Activated naive CD8-positive, alpha-beta T cell treated with anti-CD3 and anti-CD28 coated beads, Interleukin-2, amount 50 U/mL, for 24 hours (primary cell): Measurements from ENCODE around the gene PARP9.

Source experiments
- ATAC-seq: fragments of 150-1000 bp; cut with Tn5 transposase; one replicate; pipeline ENCODE4 v1.10.0; 2021
- DNase-seq: peaks from one replicate; pipeline ENCODE4 v3.0.0; 2021
- H3K27ac Mint-ChIP-seq: one replicate; pipeline ENCODE4 v1.8.0; 2021; ENCODE audit warnings: mild to moderate bottlenecking, mixed read lengths
- H3K27me3 Mint-ChIP-seq: one replicate; pipeline ENCODE4 v1.8.0; 2021; ENCODE audit warnings: mixed read lengths
- H3K36me3 Mint-ChIP-seq: one replicate; pipeline ENCODE4 v1.8.0; 2021; ENCODE audit warnings: low read depth, mixed read lengths
- H3K4me1 Mint-ChIP-seq: one replicate; pipeline ENCODE4 v1.8.0; 2021; ENCODE audit warnings: mixed read lengths
- H3K4me3 Mint-ChIP-seq: one replicate; pipeline ENCODE4 v1.8.0; 2021; ENCODE audit warnings: mild to moderate bottlenecking, moderate library complexity, mixed read lengths
- H3K9me3 Mint-ChIP-seq: one replicate; pipeline ENCODE4 v1.8.0; 2021; ENCODE audit warnings: mixed read lengths

The PARP9 gene

DNA sequence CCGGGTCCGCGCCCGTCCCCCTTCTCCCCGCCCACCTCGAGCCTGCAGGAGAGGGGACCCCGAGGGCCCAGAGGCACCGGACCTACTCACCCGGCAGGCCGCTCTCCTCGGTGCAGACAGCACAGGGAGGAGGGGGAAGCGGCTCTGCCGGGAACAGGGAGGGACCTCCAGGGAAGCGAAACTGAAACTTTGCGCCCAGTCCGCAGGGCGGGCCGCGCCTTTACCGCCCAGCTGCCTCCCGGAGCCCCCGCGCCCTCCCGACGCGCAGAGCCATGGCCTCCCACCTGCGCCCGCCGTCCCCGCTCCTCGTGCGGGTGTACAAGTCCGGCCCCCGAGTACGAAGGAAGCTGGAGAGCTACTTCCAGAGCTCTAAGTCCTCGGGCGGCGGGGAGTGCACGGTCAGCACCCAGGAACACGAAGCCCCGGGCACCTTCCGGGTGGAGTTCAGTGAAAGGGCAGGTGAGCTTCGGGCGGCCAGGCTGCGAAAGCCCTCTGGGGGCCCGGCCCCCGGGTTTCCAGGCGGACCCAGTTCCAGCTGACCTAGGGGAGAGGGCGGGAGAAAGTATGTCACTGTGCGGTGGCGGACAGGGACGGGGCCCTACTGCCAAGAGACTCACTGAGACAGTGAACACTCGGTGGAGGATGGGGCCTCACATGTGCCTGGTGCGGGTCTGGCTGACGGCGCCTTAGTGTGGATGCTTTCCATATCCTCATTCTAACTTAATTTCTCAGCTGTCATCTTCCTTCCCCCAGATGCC lies at the start of gene PARP9, which contains the start of gene DTX3L:
TSS of gene PARP9 (minus strand) at position 146 of the 758 bp plus-strand sequence. CDS start 4,680 bp downstream, outside the sequence.
TSS of gene DTX3L (plus strand) at position 184 of the 758 bp plus-strand sequence. CDS start at position 273, 89 bp downstream.
- Mint-ChIP-seq H3K36me3 (peaks cover 37% of the 10 kb centered on the region), H3K27me3 (no peaks in the 10 kb centered on the region)
- ATAC-seq = peak; percentile 93

DNA sequence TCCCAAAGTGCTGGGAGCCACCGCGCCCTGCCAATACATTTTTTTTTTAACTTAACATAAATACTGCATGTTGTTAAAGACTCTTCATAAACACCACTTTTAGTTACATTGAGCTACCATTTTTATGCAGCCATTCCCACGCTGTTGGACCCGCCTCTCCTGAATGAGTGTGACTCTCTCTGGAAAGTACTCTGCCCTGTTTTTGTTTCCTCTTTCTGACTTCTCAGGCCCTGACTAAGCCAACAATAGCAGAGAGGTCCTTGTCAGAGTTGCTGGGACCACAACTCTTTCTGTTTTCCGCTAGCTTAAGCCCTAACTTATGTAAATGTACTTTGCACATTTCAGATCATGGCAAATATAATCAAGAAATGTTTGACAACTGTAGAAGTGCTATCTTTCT lies 48.6 kb upstream of the PARP9 start:
- no peak overlapping the region for H3K4me3 Mint-ChIP-seq
- H3K27ac Mint-ChIP-seq = no peak overlapping the region
- peaks cover 9% of the 10 kb centered on the region for H3K9me3 Mint-ChIP-seq
- DNase-seq (no peak), ATAC-seq (no peak)
- H3K4me1 Mint-ChIP-seq = peaks cover 36% of the 10 kb centered on the region
- no peaks in the 10 kb centered on the region for H3K27me3 Mint-ChIP-seq
- H3K36me3 Mint-ChIP-seq = peaks cover 54% of the 10 kb centered on the region

More for the DNA sequence above, at the start of gene PARP9, which contains the start of gene DTX3L:
- peaks cover 70% of the 10 kb centered on the region for H3K4me1 Mint-ChIP-seq
- peak within 1 kb of the TSS; percentile 96 for H3K27ac Mint-ChIP-seq
- no peaks in the 10 kb centered on the region for H3K9me3 Mint-ChIP-seq
- DNase-seq = peak; percentile 80
- H3K4me3 Mint-ChIP-seq = peak within 1 kb of the TSS; percentile 90

DNA sequence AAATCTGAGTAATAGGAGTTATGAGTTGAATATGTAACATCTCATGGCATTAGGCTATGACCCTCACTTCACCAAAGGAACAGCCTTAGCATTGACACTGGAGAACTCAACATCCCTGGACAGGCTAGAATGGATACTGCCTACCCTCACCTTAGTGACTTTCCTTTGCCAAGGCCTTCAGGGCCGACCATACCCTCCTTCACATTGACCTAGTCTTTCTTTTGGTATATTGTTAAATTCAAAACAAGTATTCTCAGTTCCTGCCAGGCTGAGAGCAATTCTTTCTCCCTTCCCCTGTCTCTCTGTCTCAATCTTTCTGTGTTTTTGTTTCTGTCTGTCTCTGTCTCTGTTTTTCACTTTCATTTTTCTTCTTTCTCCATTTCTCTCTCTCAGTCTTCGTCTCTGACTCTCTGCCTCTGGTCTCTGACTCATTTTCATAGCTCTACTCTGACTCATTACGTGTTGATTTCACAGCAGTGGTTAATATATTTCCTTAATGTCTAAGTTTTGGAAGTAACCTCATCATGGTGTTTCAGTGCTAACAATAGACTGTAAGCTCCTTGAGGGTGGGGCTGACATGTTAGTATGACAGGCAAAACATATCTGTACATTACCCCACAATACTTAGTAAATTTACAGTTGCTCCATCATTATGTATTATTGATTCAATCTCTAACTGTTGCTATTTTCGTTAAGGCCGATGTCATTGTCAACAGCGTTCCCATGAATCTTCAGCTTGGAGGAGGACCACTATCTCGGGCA lies 45.9 kb upstream of the PARP9 start:
- peak; percentile 96 for ATAC-seq
- no peak for DNase-seq
- Mint-ChIP-seq H3K4me3 (peak overlapping the region; percentile 69), H3K9me3 (peaks cover 9% of the 10 kb centered on the region), H3K27me3 (no peaks in the 10 kb centered on the region), H3K4me1 (peaks cover 31% of the 10 kb centered on the region), H3K27ac (peak overlapping the region; percentile 98), H3K36me3 (peaks cover 36% of the 10 kb centered on the region)

DNA sequence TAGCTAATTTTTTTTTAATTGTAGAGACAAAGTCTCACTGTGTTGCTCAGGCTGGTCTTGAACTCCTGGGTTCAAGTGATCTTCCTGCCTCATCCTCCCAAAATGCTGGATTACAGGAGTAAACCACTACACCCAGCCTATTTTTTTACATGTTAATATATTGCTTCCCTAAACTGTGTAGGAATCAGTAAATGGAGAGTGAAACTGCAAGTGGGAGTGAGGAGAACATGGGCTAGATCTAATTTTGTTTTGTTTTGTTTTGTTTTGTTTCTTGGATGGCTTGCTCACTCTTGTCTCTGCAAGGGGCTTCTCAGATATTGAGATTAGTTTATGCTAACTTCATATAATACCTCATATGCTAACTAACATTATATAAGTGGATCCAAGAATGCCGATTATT lies 44.8 kb upstream of the PARP9 start:
- Mint-ChIP-seq H3K36me3 (peaks cover 35% of the 10 kb centered on the region), H3K9me3 (peaks cover 9% of the 10 kb centered on the region), H3K4me3 (no peak overlapping the region), H3K4me1 (peaks cover 31% of the 10 kb centered on the region), H3K27ac (peak overlapping the region; percentile 98), H3K27me3 (no peaks in the 10 kb centered on the region)
- no peak for DNase-seq
- no peak for ATAC-seq

DNA sequence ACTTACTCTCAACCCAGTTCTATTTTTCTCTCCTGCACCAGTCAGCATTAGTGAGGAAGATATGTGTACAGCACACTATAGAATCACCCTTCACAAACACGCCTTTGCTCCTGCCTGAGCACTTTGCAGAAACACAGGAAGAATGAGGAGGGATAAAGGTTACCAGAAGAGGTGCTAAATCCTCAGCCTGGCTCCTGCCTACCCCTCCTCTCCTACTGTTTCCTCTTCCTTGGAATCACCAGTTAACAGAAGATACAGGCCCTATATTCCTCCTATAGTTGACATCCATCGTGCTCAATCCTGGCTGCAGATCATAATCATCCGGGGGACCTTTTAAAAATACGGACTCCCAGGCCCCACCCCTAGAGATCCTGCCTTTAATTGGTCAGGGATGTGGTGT lies 42.2 kb upstream of the PARP9 start:
- peaks cover 9% of the 10 kb centered on the region for H3K9me3 Mint-ChIP-seq
- peaks cover 37% of the 10 kb centered on the region for H3K4me1 Mint-ChIP-seq
- no peaks in the 10 kb centered on the region for H3K27me3 Mint-ChIP-seq
- H3K27ac Mint-ChIP-seq = no peak overlapping the region
- ATAC-seq = no peak
- H3K36me3 Mint-ChIP-seq = peaks cover 25% of the 10 kb centered on the region
- DNase-seq = no peak
- H3K4me3 Mint-ChIP-seq = no peak overlapping the region

DNA sequence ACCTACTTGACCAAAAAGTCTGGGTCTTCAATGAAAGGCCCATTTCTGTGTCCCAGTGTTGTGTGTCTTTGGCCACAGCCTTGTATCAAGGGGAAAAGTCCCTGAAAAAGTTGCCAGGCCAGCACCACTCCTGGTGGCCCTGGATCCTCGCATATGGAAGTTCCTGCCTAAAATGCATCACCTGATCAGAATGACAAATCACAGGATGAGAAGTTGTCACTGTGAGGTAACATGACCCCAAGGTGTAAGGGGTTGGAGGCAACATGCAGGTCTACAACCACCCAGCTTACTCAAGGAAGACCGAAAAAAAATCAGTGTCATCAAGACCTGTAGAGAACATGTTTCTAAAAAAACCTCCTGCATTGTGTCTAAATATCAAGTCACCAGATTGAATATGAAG lies 39.0 kb upstream of the PARP9 start:
- no peaks in the 10 kb centered on the region for H3K27me3 Mint-ChIP-seq
- H3K4me1 Mint-ChIP-seq = peaks cover 17% of the 10 kb centered on the region
- DNase-seq = no peak
- no peak overlapping the region for H3K27ac Mint-ChIP-seq
- H3K36me3 Mint-ChIP-seq = peaks cover 13% of the 10 kb centered on the region
- no peaks in the 10 kb centered on the region for H3K9me3 Mint-ChIP-seq
- H3K4me3 Mint-ChIP-seq = no peak overlapping the region
- no peak for ATAC-seq

DNA sequence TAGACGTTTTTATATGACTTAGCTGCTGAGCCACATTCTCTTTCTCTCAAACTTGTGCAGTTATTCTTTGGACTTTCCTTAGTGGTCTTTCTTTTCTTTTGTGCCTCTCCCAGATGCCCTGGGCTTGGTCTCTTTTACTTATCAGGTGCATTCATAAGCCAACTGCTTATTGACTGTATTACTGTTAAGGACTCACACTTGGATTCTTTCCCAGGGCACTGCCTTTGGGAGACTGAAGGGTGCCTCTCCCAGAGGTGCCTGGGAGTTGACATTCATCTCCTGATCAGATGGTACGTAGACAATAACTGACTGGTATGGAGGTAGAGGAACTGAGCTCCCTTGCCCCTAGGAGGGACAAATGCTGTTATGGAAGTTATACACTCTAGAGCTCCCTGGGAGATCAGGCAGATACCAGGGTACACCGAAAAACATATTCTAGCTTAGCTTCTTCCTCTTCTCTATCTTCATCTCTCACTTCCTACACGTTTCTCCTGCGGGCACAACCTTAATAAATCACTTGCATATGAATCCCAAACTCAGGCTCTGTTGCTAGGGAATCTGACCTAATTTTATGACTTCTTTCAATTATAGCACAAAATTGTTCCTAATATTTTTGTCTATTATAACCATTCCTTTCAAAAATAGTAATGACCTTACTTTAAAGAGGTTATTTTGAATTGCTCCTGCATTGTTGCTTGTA lies 38.1 kb upstream of the PARP9 start:
- H3K4me1 Mint-ChIP-seq = peaks cover 17% of the 10 kb centered on the region
- no peak overlapping the region for H3K27ac Mint-ChIP-seq
- peaks cover 9% of the 10 kb centered on the region for H3K36me3 Mint-ChIP-seq
- DNase-seq = no peak
- ATAC-seq = no peak
- H3K4me3 Mint-ChIP-seq = no peak overlapping the region
- no peaks in the 10 kb centered on the region for H3K9me3 Mint-ChIP-seq
- H3K27me3 Mint-ChIP-seq = no peaks in the 10 kb centered on the region

DNA sequence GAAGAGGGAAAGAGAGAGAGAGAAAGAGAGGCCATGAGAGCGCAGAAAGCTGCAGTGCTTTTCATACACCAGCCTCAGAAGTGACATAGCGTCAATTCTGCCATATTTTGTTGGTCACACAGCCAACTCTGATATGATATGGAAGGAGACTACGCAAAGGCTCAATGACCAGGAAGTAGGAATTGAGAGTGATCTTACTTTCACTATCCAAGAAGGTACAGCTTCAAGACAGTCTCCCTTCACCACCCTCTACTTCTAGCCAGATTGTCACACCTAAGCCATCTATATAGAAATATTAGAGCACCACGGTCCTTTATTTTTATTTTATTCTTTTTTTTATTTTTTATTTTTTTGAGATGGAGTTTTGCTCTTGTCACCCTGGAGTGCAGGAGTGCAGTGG lies 34.5 kb upstream of the PARP9 start:
- ATAC-seq (no peak), DNase-seq (no peak)
- Mint-ChIP-seq H3K27ac (no peak overlapping the region), H3K36me3 (peaks cover 18% of the 10 kb centered on the region), H3K4me3 (no peak overlapping the region), H3K9me3 (peaks cover 6% of the 10 kb centered on the region), H3K27me3 (no peaks in the 10 kb centered on the region), H3K4me1 (peaks cover 16% of the 10 kb centered on the region)

DNA sequence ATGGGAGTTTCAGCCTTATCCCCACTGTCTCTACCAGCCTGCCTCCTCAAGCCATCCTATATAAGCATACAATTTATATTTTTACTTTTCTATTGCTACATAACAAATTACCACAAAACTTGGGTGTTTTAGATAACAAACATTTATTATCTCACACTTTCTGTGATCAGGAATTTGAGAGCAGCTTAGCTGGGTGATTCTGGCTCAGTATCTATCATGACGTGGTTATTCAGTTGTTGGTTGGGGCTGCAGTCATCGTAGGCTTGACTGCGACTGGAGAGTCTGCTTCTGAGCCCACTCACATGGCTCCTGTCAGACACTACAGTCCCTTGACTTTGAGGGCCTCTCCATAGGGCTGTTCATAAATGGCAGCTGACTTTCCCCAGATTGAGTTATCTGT lies 34.1 kb upstream of the PARP9 start:
- Mint-ChIP-seq H3K4me3 (no peak overlapping the region), H3K27me3 (no peaks in the 10 kb centered on the region), H3K9me3 (peaks cover 6% of the 10 kb centered on the region), H3K36me3 (peaks cover 15% of the 10 kb centered on the region), H3K4me1 (peaks cover 14% of the 10 kb centered on the region), H3K27ac (no peak overlapping the region)
- no peak for DNase-seq
- no peak for ATAC-seq

DNA sequence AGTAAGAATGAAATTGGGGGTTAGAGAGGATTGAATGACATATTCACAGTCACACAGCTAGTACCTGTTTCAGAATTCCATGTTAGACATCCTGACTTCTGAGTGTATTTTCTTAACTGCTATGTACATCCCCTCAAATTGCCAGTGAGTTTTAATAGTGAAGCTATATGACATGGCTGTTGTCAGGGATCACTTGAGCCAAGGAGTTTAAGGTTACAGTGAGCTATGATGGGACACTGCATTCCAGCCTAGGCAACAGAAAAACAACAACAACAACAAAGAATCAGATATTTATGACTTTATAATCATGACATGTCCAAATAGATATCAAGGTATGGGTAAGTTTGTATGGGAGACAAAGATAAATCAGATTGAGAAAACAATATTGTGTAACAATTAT lies 29.9 kb upstream of the PARP9 start:
- Mint-ChIP-seq H3K9me3 (peaks cover 6% of the 10 kb centered on the region), H3K27me3 (no peaks in the 10 kb centered on the region), H3K4me3 (no peak overlapping the region), H3K36me3 (peaks cover 26% of the 10 kb centered on the region), H3K4me1 (peaks cover 24% of the 10 kb centered on the region), H3K27ac (no peak overlapping the region)
- no peak for ATAC-seq
- DNase-seq = no peak

DNA sequence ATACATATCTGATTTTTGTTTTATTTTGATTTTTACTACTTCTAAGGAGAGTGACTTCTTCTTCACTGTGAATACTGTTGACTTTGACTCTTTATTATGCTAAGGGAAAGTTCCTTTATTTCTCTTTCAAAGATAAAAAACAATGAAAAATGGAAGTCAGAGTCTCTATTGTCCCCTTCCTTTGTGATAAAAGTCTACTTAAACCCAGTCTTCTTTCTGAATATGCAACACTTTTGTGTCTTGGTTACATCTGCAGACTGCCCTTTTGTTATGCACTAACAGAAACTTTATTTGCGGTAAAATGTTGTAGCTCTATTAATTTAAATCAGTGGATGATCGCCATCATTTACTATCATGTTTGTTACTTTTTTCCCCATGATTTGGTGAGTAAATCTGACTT lies 26.5 kb upstream of the PARP9 start:
- peaks cover 44% of the 10 kb centered on the region for H3K4me1 Mint-ChIP-seq

DNA sequence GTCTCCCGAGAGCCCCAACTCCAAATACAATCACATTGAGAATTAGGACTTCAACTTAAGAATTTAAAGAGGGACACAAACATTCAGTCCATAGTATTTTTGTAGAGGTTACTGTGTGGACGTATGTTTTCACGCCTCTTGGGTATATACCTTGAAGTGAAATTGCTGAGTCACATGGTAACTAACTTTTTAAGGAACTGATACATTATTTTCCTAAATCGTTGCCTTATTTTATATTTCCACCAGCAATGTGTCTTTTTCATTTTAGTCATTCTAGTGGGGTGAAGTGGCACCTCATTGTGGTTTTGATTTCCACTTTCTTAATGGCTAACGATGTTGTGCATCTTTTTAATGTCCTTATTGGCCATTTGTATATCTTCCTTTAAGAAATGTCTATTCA lies 25.2 kb upstream of the PARP9 start:
- no peak for ATAC-seq
- Mint-ChIP-seq H3K4me1 (peaks cover 52% of the 10 kb centered on the region), H3K4me3 (no peak overlapping the region), H3K36me3 (peaks cover 26% of the 10 kb centered on the region), H3K27ac (no peak overlapping the region), H3K9me3 (no peaks in the 10 kb centered on the region), H3K27me3 (no peaks in the 10 kb centered on the region)
- no peak for DNase-seq

More for the DNA sequence above, 26.5 kb upstream of the PARP9 start:
- no peak overlapping the region for H3K4me3 Mint-ChIP-seq
- no peaks in the 10 kb centered on the region for H3K27me3 Mint-ChIP-seq
- DNase-seq (no peak), ATAC-seq (no peak)
- H3K27ac Mint-ChIP-seq = no peak overlapping the region
- no peaks in the 10 kb centered on the region for H3K9me3 Mint-ChIP-seq
- peaks cover 18% of the 10 kb centered on the region for H3K36me3 Mint-ChIP-seq

DNA sequence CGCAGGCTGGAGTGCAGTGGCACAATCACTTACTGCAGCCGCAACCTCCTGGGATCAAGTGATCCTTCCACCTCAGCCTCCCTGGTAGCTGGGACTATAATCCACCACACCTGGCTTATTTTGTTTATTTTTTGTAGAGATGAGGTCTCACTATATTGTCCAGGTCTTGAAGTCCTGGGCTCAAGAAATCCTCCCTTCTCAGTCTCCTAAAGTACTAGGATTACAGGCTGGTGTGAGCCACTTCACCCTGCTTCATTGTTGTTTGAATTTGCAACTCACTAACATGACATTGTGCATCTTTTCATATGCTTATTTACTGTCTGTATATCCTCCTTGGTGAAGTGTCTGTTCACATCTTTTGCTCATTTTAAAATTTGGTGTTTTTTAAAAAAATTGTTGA lies 23.5 kb upstream of the PARP9 start:
- Mint-ChIP-seq H3K4me1 (peaks cover 63% of the 10 kb centered on the region), H3K27me3 (no peaks in the 10 kb centered on the region), H3K4me3 (no peak overlapping the region), H3K9me3 (peaks cover 9% of the 10 kb centered on the region), H3K36me3 (peaks cover 38% of the 10 kb centered on the region), H3K27ac (no peak overlapping the region)
- ATAC-seq (no peak), DNase-seq (no peak)

DNA sequence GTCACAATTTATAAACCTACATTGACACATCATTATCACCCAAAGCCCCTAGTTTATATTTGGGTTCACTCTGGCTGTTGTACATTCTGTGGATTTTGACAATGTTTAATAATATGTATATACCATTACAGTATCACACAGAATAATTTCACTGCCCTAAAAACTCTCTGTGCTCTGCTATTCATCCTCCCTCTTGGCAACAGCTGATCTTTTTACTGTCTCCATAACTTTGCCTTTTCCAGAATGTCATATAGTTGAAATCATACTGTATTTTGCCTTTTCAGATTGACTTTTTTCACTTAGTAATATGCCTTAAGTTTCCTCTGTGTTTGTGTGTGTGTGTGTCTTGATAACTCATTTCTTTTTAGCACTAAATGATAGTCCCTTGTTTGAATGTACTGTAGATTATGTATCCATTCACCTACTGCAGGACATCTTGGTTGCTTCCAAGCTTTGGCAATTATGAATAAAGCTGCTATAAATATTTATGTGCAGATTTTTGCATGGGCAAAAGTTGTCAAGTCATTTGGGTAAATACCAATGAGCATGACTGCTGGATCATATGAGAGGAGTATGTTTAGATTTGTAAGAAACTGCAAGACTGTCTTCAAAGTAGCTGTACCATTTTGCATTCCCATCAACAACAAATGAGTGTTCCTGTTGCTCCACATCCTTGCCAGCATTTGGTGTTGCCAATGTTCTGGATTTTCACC lies 22.8 kb upstream of the PARP9 start:
- Mint-ChIP-seq H3K4me1 (peaks cover 63% of the 10 kb centered on the region), H3K4me3 (no peak overlapping the region), H3K27ac (peak overlapping the region; percentile 52), H3K9me3 (peaks cover 14% of the 10 kb centered on the region), H3K36me3 (peaks cover 40% of the 10 kb centered on the region), H3K27me3 (no peaks in the 10 kb centered on the region)
- DNase-seq (no peak), ATAC-seq (peak; percentile 35)
